ENCODE data around the gene TMEM86A. TPM values are rescaled to one million over a fixed set of nuclear protein-coding genes. Genes with fewer than 3 reads are reported as not detected.

TMEM86A gene
- total RNA-seq, 1 donor from 2014 or later = not detected

DNA sequence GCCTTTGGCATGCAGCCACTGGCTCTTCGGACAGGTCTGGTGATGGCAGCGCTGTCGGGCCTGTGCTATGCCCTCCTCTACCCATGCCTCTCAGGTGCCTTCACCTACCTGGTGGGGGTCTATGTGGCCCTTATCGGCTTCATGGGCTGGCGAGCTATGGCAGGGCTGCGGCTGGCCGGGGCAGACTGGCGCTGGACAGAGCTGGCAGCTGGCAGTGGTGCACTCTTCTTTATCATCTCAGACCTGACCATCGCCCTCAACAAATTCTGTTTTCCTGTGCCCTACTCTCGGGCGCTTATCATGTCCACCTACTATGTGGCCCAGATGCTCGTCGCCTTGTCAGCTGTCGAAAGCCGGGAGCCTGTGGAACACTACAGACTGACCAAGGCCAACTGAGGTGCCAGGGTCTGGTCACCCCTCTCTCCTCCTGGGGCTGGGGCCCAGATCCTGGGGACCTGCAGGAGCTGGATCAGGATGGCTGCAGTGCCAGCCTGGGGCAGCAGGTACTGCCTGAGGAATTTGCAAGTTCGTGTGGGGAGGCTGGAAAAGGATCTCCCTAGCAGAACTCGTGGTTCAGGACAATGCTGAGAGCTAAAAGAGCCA is 3.1 kb downstream of the TMEM86A start:
- H3K4me1 Mint-ChIP-seq = peaks cover 21% of the 10 kb centered on the region
- DNase-seq (ENCODE audit: low spot score) = no peak
- H3K4me2 ChIP-seq = no peak overlapping the region
- H3K27ac ChIP-seq = no peak overlapping the region
- H3K27ac Mint-ChIP-seq = no peak overlapping the region
- no peaks in the 10 kb centered on the region for H3F3A ChIP-seq (ENCODE audit: low read depth)
- no peaks in the 10 kb centered on the region for H3K9me3 ChIP-seq (ENCODE audit: low read depth)
- TF ChIP-seq, protein P1, sequence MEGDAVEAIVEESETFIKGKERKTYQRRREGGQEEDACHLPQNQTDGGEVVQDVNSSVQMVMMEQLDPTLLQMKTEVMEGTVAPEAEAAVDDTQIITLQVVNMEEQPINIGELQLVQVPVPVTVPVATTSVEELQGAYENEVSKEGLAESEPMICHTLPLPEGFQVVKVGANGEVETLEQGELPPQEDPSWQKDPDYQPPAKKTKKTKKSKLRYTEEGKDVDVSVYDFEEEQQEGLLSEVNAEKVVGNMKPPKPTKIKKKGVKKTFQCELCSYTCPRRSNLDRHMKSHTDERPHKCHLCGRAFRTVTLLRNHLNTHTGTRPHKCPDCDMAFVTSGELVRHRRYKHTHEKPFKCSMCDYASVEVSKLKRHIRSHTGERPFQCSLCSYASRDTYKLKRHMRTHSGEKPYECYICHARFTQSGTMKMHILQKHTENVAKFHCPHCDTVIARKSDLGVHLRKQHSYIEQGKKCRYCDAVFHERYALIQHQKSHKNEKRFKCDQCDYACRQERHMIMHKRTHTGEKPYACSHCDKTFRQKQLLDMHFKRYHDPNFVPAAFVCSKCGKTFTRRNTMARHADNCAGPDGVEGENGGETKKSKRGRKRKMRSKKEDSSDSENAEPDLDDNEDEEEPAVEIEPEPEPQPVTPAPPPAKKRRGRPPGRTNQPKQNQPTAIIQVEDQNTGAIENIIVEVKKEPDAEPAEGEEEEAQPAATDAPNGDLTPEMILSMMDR (IDR thresholded peaks at IDR 0.05) = no peak
- TF ChIP-seq EZH2phosphoT487 (IDR thresholded peaks at IDR 0.05) (no peak), EZH2 (IDR thresholded peaks at IDR 0.05) (no peak)
- no peak overlapping the region for H3K4me3 ChIP-seq
- H3K36me3 Mint-ChIP-seq = no peaks in the 10 kb centered on the region
- H3K9me3 Mint-ChIP-seq = no peaks in the 10 kb centered on the region
- H2AFZ ChIP-seq (replicated peaks) = no peak overlapping the region
- peaks cover 4% of the 10 kb centered on the region for H3K4me1 ChIP-seq
- peaks cover 8% of the 10 kb centered on the region for H4K20me1 ChIP-seq (ENCODE audit: low read depth)
- no peaks in the 10 kb centered on the region for H3K79me2 ChIP-seq (ENCODE audit: low read depth)
- peaks cover 17% of the 10 kb centered on the region for H3K27me3 Mint-ChIP-seq (ENCODE audit: insufficient read depth, low read depth)
- H3K36me3 ChIP-seq = no peaks in the 10 kb centered on the region
- no peak overlapping the region for H3K4me3 Mint-ChIP-seq
- H3K9ac ChIP-seq = no peak overlapping the region
- peaks cover 49% of the 10 kb centered on the region for H3K27me3 ChIP-seq

DNA sequence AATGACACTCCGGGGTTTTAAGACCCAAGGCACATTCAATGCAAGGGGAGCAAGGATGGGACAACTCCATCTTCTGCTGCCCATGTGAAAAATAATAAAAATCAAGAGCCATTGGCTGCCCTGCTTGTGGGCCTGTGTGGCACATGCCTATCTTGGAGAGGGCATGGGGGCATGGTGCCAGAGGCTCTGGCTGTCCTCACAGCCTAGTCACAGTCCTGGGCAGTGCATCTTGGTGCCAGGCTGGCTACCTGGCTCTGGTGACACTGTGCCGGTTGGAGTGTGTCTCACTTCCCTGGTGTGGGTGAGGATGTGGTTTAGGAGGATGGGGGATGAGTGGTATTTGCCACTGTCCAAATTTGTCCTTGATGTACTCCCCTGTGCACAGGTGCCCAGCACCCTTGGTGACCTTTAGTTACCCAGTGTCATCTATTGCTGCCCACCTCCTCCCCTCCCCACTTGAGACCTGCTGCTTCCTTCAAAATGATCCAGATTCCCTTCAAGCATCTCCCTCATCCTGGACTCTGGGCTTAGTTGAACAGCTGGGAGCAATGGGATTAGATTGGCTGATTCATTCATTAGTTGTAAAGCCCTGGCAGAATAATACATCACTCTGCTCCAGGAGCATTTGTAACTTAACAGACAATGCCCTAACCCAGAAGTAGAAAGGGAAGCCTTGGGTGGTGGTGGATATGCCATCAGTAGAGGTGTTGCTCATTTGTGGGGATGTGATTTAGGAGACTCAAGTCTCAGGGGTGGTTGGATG is 4.6 kb downstream of the TMEM86A start:
- H3K4me1 Mint-ChIP-seq = peaks cover 19% of the 10 kb centered on the region
- no peak for TF ChIP-seq EZH2 (IDR thresholded peaks at IDR 0.05)
- TF ChIP-seq EZH2phosphoT487 (IDR thresholded peaks at IDR 0.05) = peak; percentile 59
- TF ChIP-seq, protein P1 (IDR thresholded peaks at IDR 0.05) = no peak
- no peaks in the 10 kb centered on the region for H3K36me3 Mint-ChIP-seq
- H3F3A ChIP-seq (ENCODE audit: low read depth) = no peaks in the 10 kb centered on the region
- H3K27ac Mint-ChIP-seq = no peak overlapping the region
- H4K20me1 ChIP-seq (ENCODE audit: low read depth) = peaks cover 2% of the 10 kb centered on the region
- peak; percentile 23 for DNase-seq (ENCODE audit: low spot score)
- no peak overlapping the region for H2AFZ ChIP-seq (replicated peaks)
- peak overlapping the region; percentile 23 for H3K4me2 ChIP-seq
- H3K4me3 ChIP-seq = no peak overlapping the region
- peaks cover 49% of the 10 kb centered on the region for H3K27me3 ChIP-seq
- H3K9me3 ChIP-seq (ENCODE audit: low read depth) = no peaks in the 10 kb centered on the region
- peaks cover 12% of the 10 kb centered on the region for H3K27me3 Mint-ChIP-seq (ENCODE audit: insufficient read depth, low read depth)
- H3K79me2 ChIP-seq (ENCODE audit: low read depth) = no peaks in the 10 kb centered on the region
- H3K36me3 ChIP-seq = no peaks in the 10 kb centered on the region
- H3K4me1 ChIP-seq = peaks cover 4% of the 10 kb centered on the region
- H3K9me3 Mint-ChIP-seq = no peaks in the 10 kb centered on the region
- H3K27ac ChIP-seq = no peak overlapping the region
- H3K4me3 Mint-ChIP-seq = no peak overlapping the region
- no peak overlapping the region for H3K9ac ChIP-seq

DNA sequence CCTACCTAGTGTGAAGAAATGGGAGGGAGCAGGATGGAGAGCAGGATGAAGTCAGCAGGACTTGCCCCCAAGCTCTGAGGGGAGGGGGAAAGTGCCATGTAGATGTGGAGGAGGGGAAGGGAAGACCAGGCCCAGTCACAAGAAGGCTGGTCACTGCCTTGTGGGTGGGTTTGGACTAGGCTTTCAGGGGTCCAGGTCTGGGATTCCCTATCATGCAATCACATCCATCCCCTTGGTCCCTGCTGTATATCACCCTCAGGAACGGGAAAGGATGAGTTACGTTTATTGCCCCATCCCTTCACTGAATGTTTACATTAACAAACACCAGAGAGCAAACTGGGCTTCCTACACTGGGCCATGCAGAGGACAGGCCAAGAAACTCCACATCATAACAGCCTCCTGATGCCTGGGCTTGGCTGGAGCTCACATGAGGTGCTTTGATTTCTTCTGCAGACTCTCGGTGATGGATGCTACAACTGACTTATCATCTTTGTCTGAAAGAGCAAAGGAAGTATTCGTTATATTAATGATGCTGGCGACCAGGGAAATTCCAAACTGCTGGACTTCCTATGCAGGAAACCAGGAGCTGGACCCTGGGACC is 5.6 kb downstream of the TMEM86A start:
- Histone ChIP-seq H3F3A (ENCODE audit: low read depth) (no peaks in the 10 kb centered on the region), H3K4me1 (peaks cover 4% of the 10 kb centered on the region), H3K9ac (no peak overlapping the region), H3K27ac (no peak overlapping the region), H3K4me3 (no peak overlapping the region), H4K20me1 (ENCODE audit: low read depth) (no peaks in the 10 kb centered on the region), H3K27me3 (peaks cover 55% of the 10 kb centered on the region), H3K9me3 (ENCODE audit: low read depth) (no peaks in the 10 kb centered on the region), H3K79me2 (ENCODE audit: low read depth) (no peaks in the 10 kb centered on the region), H3K4me2 (no peak overlapping the region), H3K36me3 (no peaks in the 10 kb centered on the region), H2AFZ (replicated peaks) (no peak overlapping the region)
- H3K4me3 Mint-ChIP-seq = no peak overlapping the region
- TF ChIP-seq EZH2 (IDR thresholded peaks at IDR 0.05) (no peak), EZH2phosphoT487 (IDR thresholded peaks at IDR 0.05) (no peak)
- TF ChIP-seq, protein P1 (IDR thresholded peaks at IDR 0.05) = no peak
- H3K27ac Mint-ChIP-seq = no peak overlapping the region
- no peak for DNase-seq (ENCODE audit: low spot score)
- H3K4me1 Mint-ChIP-seq = peaks cover 18% of the 10 kb centered on the region
- H3K9me3 Mint-ChIP-seq = no peaks in the 10 kb centered on the region
- no peaks in the 10 kb centered on the region for H3K36me3 Mint-ChIP-seq
- H3K27me3 Mint-ChIP-seq (ENCODE audit: insufficient read depth, low read depth) = peaks cover 12% of the 10 kb centered on the region
